Panc1 (cell line): ENCODE results near the gene STRIP1.

Source experiments
- CTCF ChIP-seq: fragments of 450-650 bp; IDR thresholded peaks from 2 replicates; pipeline ENCODE4 v1.5.1; 2017; ENCODE audit warnings: mild to moderate bottlenecking
- POLR2AphosphoS5 ChIP-seq: IDR thresholded peaks from 2 replicates; pipeline ENCODE4 v1.6.1; 2012; ENCODE audit warnings: mild to moderate bottlenecking, low read depth, low read length, moderate library complexity
- REST ChIP-seq, 2 experiments: IDR thresholded peaks; 2 replicates each; pipeline ENCODE4 v1.6.1; 2011 to 2012; ENCODE audit warnings: low read depth in 2 of 2, control low read depth in 1 of 2, low read length in 1 of 2, mild to moderate bottlenecking in 1 of 2, moderate library complexity in 1 of 2; ENCODE audit not compliant: insufficient read depth in 1 of 2
- SIN3A ChIP-seq: IDR thresholded peaks from 2 replicates; pipeline ENCODE4 v1.6.1; 2012; ENCODE audit warnings: low read depth, mild to moderate bottlenecking, low read length, moderate library complexity, borderline replicate concordance; ENCODE audit not compliant: insufficient read depth
- TCF7L2 ChIP-seq: IDR thresholded peaks from 2 replicates; pipeline ENCODE4 v1.6.1; 2011; ENCODE audit warnings: mild to moderate bottlenecking, low read depth, low read length, inconsistent platforms

GRCh38 chr1:110062612-110063011 lies 28.2 kb downstream of the STRIP1 start:
- TF ChIP-seq CTCF: no peak
- TF ChIP-seq REST (IDR thresholded peaks at IDR 0.05; ENCODE audit: insufficient read depth in 1 of 2, low read depth in 2 of 2, low read length in 1 of 2): no peak
- no peak for TF ChIP-seq SIN3A
- no peak for TF ChIP-seq POLR2AphosphoS5
- TF ChIP-seq TCF7L2: no peak
